H9 (cell line): Measurements from ENCODE around the gene STARD9. TPM values are rescaled to one million over a fixed set of nuclear protein-coding genes. Genes with fewer than 3 reads are reported as not detected.

Experiments
- DNase-seq: peaks from one replicate; pipeline ENCODE4 v3.0.0-alpha.2; 2017
- H2AFZ ChIP-seq: one replicate; pipeline ENCODE4 v1.6.1; 2013; ENCODE audit warnings: mild to moderate bottlenecking, low read length, control low read depth, moderate library complexity
- H2AK5ac ChIP-seq: 2 replicates; pipeline ENCODE4 v1.6.1; 2013; ENCODE audit warnings: low read length, control low read depth, mixed read lengths; ENCODE audit not compliant: insufficient read length
- H2BK120ac ChIP-seq: one replicate; pipeline ENCODE4 v1.6.1; 2013; ENCODE audit warnings: low read depth, mild to moderate bottlenecking, low read length, control low read depth, inconsistent platforms; ENCODE audit not compliant: poor library complexity, severe bottlenecking
- H2BK12ac ChIP-seq: 2 replicates; pipeline ENCODE4 v1.6.1; 2013; ENCODE audit warnings: low read length, control low read depth, mixed read lengths, low read depth; ENCODE audit not compliant: insufficient read length
- H2BK15ac ChIP-seq: 2 replicates; pipeline ENCODE4 v1.6.1; 2013; ENCODE audit warnings: low read depth, low read length, control low read depth
- H2BK20ac ChIP-seq: one replicate; pipeline ENCODE4 v1.6.1; 2013; ENCODE audit warnings: low read depth, mild to moderate bottlenecking, low read length, control low read depth, inconsistent platforms; ENCODE audit not compliant: poor library complexity, severe bottlenecking
- H2BK5ac ChIP-seq: 2 replicates; pipeline ENCODE4 v1.6.1; 2013; ENCODE audit warnings: low read length, control low read depth, mixed read lengths; ENCODE audit not compliant: insufficient read length
- H3K14ac ChIP-seq: 2 replicates; pipeline ENCODE4 v1.6.1; 2013; ENCODE audit warnings: low read length, control low read depth; ENCODE audit not compliant: insufficient read depth
- H3K18ac ChIP-seq: 2 replicates; pipeline ENCODE4 v1.6.1; 2013; ENCODE audit warnings: low read depth, mild to moderate bottlenecking, mixed read lengths, low read length, control low read depth; ENCODE audit not compliant: insufficient read length
- H3K23ac ChIP-seq: 2 replicates; pipeline ENCODE4 v1.6.1; 2013; ENCODE audit warnings: low read length, control low read depth, mixed read lengths, low read depth; ENCODE audit not compliant: insufficient read length
- H3K23me2 ChIP-seq: 2 replicates; pipeline ENCODE4 v1.6.1; 2013; ENCODE audit warnings: low read depth, mild to moderate bottlenecking, mixed read lengths, low read length, control low read depth; ENCODE audit not compliant: insufficient read length, poor library complexity, severe bottlenecking
- H3K27ac ChIP-seq: 2 replicates; pipeline ENCODE4 v1.5.1; 2013; ENCODE audit warnings: low read length, control low read depth, mixed read lengths, low read depth; ENCODE audit not compliant: insufficient read length
- H3K27me3 ChIP-seq: 2 replicates; pipeline ENCODE4 v1.6.1; 2013; ENCODE audit warnings: low read length, control low read depth, inconsistent platforms; ENCODE audit not compliant: insufficient read depth
- H3K4ac ChIP-seq: 2 replicates; pipeline ENCODE4 v1.6.1; 2013; ENCODE audit warnings: low read depth, mild to moderate bottlenecking, control low read depth, inconsistent platforms, low read length, moderate library complexity
- H3K4me1 ChIP-seq: 2 replicates; pipeline ENCODE4 v1.6.1; 2013; ENCODE audit warnings: low read length, control low read depth, inconsistent platforms; ENCODE audit not compliant: insufficient read depth
- H3K4me2 ChIP-seq: 2 replicates; pipeline ENCODE4 v1.6.1; 2013; ENCODE audit warnings: low read length, control low read depth, mixed read lengths; ENCODE audit not compliant: insufficient read length, insufficient read depth
- H3K56ac ChIP-seq: 2 replicates; pipeline ENCODE4 v1.6.1; 2013; ENCODE audit warnings: low read depth, mild to moderate bottlenecking, mixed read lengths, low read length, control low read depth; ENCODE audit not compliant: insufficient read length
- H3K79me1 ChIP-seq: 2 replicates; pipeline ENCODE4 v1.6.1; 2013; ENCODE audit warnings: low read depth, mild to moderate bottlenecking, moderate library complexity, low read length, control low read depth, inconsistent platforms; ENCODE audit not compliant: insufficient read depth, poor library complexity, severe bottlenecking
- H3K79me2 ChIP-seq: 2 replicates; pipeline ENCODE4 v1.6.1; 2013; ENCODE audit warnings: low read length, control low read depth, inconsistent platforms; ENCODE audit not compliant: insufficient read depth
- H3K9ac ChIP-seq: 2 replicates; pipeline ENCODE4 v1.6.1; 2013; ENCODE audit warnings: low read length, control low read depth, mixed read lengths; ENCODE audit not compliant: insufficient read length; ENCODE audit errors: extremely low read depth
- H3K9me3 ChIP-seq: one replicate; pipeline ENCODE4 v1.6.1; 2013; ENCODE audit warnings: low read depth, low read length, inconsistent platforms; ENCODE audit not compliant: control insufficient read depth
- H3T11ph ChIP-seq: one replicate; pipeline ENCODE4 v1.6.1; 2013; ENCODE audit warnings: mild to moderate bottlenecking, low read length, control low read depth, inconsistent platforms
- H4K20me1 ChIP-seq: one replicate; pipeline ENCODE4 v1.6.1; 2013; ENCODE audit not compliant: control insufficient read depth, insufficient read length, insufficient read depth
- H4K5ac ChIP-seq: 2 replicates; pipeline ENCODE4 v1.6.1; 2013; ENCODE audit warnings: low read depth, mild to moderate bottlenecking, mixed read lengths, low read length, control low read depth; ENCODE audit not compliant: insufficient read length
- H4K8ac ChIP-seq: replicated peaks from 2 replicates; pipeline ENCODE4 v1.6.1; 2013; ENCODE audit warnings: low read length, control low read depth, mixed read lengths, low read depth; ENCODE audit not compliant: insufficient read length
- H4K91ac ChIP-seq: 2 replicates; pipeline ENCODE4 v1.6.1; 2013; ENCODE audit warnings: low read depth, mild to moderate bottlenecking, moderate library complexity, mixed read lengths, low read length, control low read depth; ENCODE audit not compliant: insufficient read length
- H3K27ac Mint-ChIP-seq, 3 experiments: 2 replicates in 2 of 3; 3 replicates in 1 of 3; pipeline ENCODE4 v1.8.0; 2020 to 2021; ENCODE audit warnings: mixed read lengths in 3 of 3, mild to moderate bottlenecking in 1 of 3, moderate library complexity in 1 of 3
- H3K27me3 Mint-ChIP-seq: 2 replicates; pipeline ENCODE4 v1.8.0; 2021; ENCODE audit warnings: low read depth, mild to moderate bottlenecking, moderate library complexity, mixed read lengths
- H3K36me3 Mint-ChIP-seq, 3 experiments: 2 replicates in 2 of 3; 3 replicates in 1 of 3; pipeline ENCODE4 v1.8.0; 2020 to 2021; ENCODE audit warnings: low read depth in 3 of 3, mixed read lengths in 3 of 3; ENCODE audit not compliant: insufficient read depth in 1 of 3
- H3K4me1 Mint-ChIP-seq, 2 experiments: 2 replicates each; pipeline ENCODE4 v1.8.0; 2020; ENCODE audit warnings: mixed read lengths in 2 of 2
- H3K4me3 Mint-ChIP-seq, 2 experiments: 2 replicates in 1 of 2; 3 replicates in 1 of 2; pipeline ENCODE4 v1.8.0; 2020 to 2021; ENCODE audit warnings: mild to moderate bottlenecking in 2 of 2, mixed read lengths in 2 of 2, moderate library complexity in 1 of 2
- H3K9me3 Mint-ChIP-seq, 2 experiments: 2 replicates in 1 of 2; 3 replicates in 1 of 2; pipeline ENCODE4 v1.8.0; 2020; ENCODE audit warnings: mild to moderate bottlenecking in 2 of 2, mixed read lengths in 2 of 2, moderate library complexity in 1 of 2
- WGBS: extraction: QIAGEN DNeasy Blood & Tissue Kit; methylation state at CpG from one replicate; pipeline ENCODE4 v1.1.7; 2013; ENCODE audit warnings: missing lambda C conversion rate, low lambda C conversion rate, mixed read lengths; ENCODE audit not compliant: insufficient read length; ENCODE audit errors: extremely low coverage; 5-methylcytosine and 5-hydroxymethylcytosine counted together
- total RNA-seq: library from RNA; stranded (reverse); gene quantifications from 2 replicates; pipeline ENCODE4 v1.2.1, GENCODE V29; 2021
- TF ChIP-seq, protein P1 (sequence below): fragments of 200-600 bp; sonication (generic); conservative IDR thresholded peaks from 3 replicates; pipeline ENCODE4 v1.8.0; 2021; ENCODE audit warnings: antibody characterized with exemption, mild to moderate bottlenecking

The STARD9 gene
- total RNA-seq, 1 experiment from 2014 or later, result 6.9 TPM

GRCh38 chr15:42694398-42694797 is 119.0 kb downstream of the STARD9 start:
- Histone ChIP-seq H3T11ph (no peak overlapping the region), H3K4me2 (no peak overlapping the region)

More at GRCh38 chr15:42694398-42694797, 119.0 kb downstream of the STARD9 start:
- H3K27ac Mint-ChIP-seq, result 0 out of 7 replicates have a peak overlapping the region, but pooled peaks of 1 of the 3 experiments have one; percentile 16
- Histone ChIP-seq H3K79me2 (no peaks in the 10 kb centered on the region), H4K20me1 (no peaks in the 10 kb centered on the region), H3K79me1 (no peaks in the 10 kb centered on the region), H3K23me2 (no peaks in the 10 kb centered on the region), H3K18ac (no peak overlapping the region), H2AK5ac (no peak overlapping the region), H2BK12ac (no peak overlapping the region), H4K5ac (no peak overlapping the region), H3K27ac (no peak overlapping the region), H3K9ac (no peak overlapping the region), H3K27me3 (no peaks in the 10 kb centered on the region), H2BK20ac (no peak overlapping the region), H2BK120ac (no peak overlapping the region), H3K4ac (no peak overlapping the region), H4K91ac (no peak overlapping the region), H4K8ac (no peak overlapping the region), H2BK5ac (no peak overlapping the region), H3K9me3 (no peaks in the 10 kb centered on the region), H2AFZ (no peak overlapping the region), H3K4me1 (no peaks in the 10 kb centered on the region), H2BK15ac (no peak overlapping the region), H3K56ac (no peak overlapping the region), H3K14ac (no peak overlapping the region), H3K23ac (no peak overlapping the region)
- no CpG with 5 or more reads among the region's 10 CpGs for WGBS
- peaks cover 0 to 3% of the 10 kb centered on the region in 2 experiments; a peak in 1 of 4 replicates for H3K4me1 Mint-ChIP-seq
- DNase-seq, result no peak
- H3K36me3 Mint-ChIP-seq, result peaks cover 0 to 16% (median 4%) of the 10 kb centered on the region in 3 experiments; a peak in 3 of 7 replicates
- TF ChIP-seq, protein P1, sequence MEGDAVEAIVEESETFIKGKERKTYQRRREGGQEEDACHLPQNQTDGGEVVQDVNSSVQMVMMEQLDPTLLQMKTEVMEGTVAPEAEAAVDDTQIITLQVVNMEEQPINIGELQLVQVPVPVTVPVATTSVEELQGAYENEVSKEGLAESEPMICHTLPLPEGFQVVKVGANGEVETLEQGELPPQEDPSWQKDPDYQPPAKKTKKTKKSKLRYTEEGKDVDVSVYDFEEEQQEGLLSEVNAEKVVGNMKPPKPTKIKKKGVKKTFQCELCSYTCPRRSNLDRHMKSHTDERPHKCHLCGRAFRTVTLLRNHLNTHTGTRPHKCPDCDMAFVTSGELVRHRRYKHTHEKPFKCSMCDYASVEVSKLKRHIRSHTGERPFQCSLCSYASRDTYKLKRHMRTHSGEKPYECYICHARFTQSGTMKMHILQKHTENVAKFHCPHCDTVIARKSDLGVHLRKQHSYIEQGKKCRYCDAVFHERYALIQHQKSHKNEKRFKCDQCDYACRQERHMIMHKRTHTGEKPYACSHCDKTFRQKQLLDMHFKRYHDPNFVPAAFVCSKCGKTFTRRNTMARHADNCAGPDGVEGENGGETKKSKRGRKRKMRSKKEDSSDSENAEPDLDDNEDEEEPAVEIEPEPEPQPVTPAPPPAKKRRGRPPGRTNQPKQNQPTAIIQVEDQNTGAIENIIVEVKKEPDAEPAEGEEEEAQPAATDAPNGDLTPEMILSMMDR, result no peak
- peaks cover 0 to 3% of the 10 kb centered on the region in 2 experiments; a peak in 1 of 5 replicates for H3K9me3 Mint-ChIP-seq
- H3K4me3 Mint-ChIP-seq, result no peak overlapping the region
- no peaks in the 10 kb centered on the region for H3K27me3 Mint-ChIP-seq
